Breast epithelium (tissue), 3 donors: ENCODE data around the gene DDX46.
"Not testable (repeated sequence)": the region's sequence is repeated elsewhere in the genome, so short reads cannot be mapped to it uniquely, and the experiment has no call there.

Experiments
- CTCF ChIP-seq, 3 donors: fragments of 450-650 bp; IDR thresholded peaks; one replicate each; pipeline ENCODE4 v1.5.1; 2016 to 2017; ENCODE audit warnings: antibody characterized with exemption in 3 of 3, mild to moderate bottlenecking in 3 of 3, moderate library complexity in 3 of 3
- POLR2A ChIP-seq: fragments of 450-650 bp; IDR thresholded peaks from one replicate; pipeline ENCODE4 v1.6.1; 2016; ENCODE audit warnings: antibody characterized with exemption, mild to moderate bottlenecking, moderate library complexity
- POLR2AphosphoS5 ChIP-seq, 3 donors: sonication (generic); formaldehyde crosslinking; IDR thresholded peaks; one replicate each; pipeline ENCODE4 v1.6.1; 2017; ENCODE audit warnings: antibody characterized with exemption in 3 of 3

GRCh38 chr5:134849434-134849933, 90.9 kb downstream of the DDX46 start:
- TF ChIP-seq CTCF (IDR thresholded peaks at IDR 0.05); POLR2A; POLR2AphosphoS5 (IDR thresholded peaks at IDR 0.05): not testable (repeated sequence)
